ENCODE results near the gene CORO2A. TPM values are rescaled to one million over a fixed set of nuclear protein-coding genes. Genes with fewer than 3 reads are reported as not detected.

Gene CORO2A
- polyA plus RNA-seq, 1 of the 3 experiments (the other 2 are of a cell fraction) = 2.3 TPM

GRCh38 chr9:98132806-98133631, 59.4 kb downstream of the CORO2A start:
- H3K9me2 ChIP-seq = no peaks in the 10 kb centered on the region
- H3K36me3 ChIP-seq (replicated peaks in 1 of 2; ENCODE audit: control insufficient read depth in 1 of 2, insufficient read depth in 2 of 2, low read length in 1 of 2) = no peaks in the 10 kb centered on the region
- DNase-seq = no peak
- H3F3A ChIP-seq (replicated peaks; ENCODE audit: insufficient read depth) = no peaks in the 10 kb centered on the region
- no peak for TF ChIP-seq TEAD4 (IDR thresholded peaks at IDR 0.05; ENCODE audit: borderline replicate concordance, insufficient read depth)
- no peak for TF ChIP-seq MXI1 (IDR thresholded peaks at IDR 0.05; ENCODE audit: low read depth, low read length)
- H3K27ac ChIP-seq (ENCODE audit: low read depth in 2 of 2, low read length in 1 of 2) = no peak overlapping the region
- ChIA-PET POLR2A (interaction anchor here (0.6 kb wide), 1 partner anchor 27 kb away, joined by 3 read pairs; no protein-coding TSS in a partner anchor), CTCF (interaction anchor here (1.3 to 1.6 kb wide), 3 partner anchors 8 to 69 kb away, joined by 3 to 4 read pairs (median 3); no protein-coding TSS in a partner anchor)
- H3K4me3 ChIP-seq (ENCODE audit: low read depth in 2 of 2, low read length in 1 of 2) = no peak overlapping the region
- H3K4me2 ChIP-seq = no peak overlapping the region
- no peaks in the 10 kb centered on the region for H3K9me3 ChIP-seq
- no peak overlapping the region for H3K9ac ChIP-seq
- no peak overlapping the region for H2AFZ ChIP-seq (ENCODE audit: low read depth)
- no peaks in the 10 kb centered on the region for H4K20me1 ChIP-seq (ENCODE audit: insufficient read depth)
- H3K79me2 ChIP-seq (ENCODE audit: insufficient read depth) = no peaks in the 10 kb centered on the region
- no peaks in the 10 kb centered on the region for H3K4me1 ChIP-seq (ENCODE audit: control insufficient read depth in 1 of 2, insufficient read depth in 2 of 2, low read depth in 1 of 2, low read length in 1 of 2)
- H3K27me3 ChIP-seq (ENCODE audit: insufficient read depth) = no peaks in the 10 kb centered on the region
- 82% methylated on average over 11 of the region's 14 CpGs for WGBS (ENCODE audit: low lambda C conversion rate)

GRCh38 chr9:98132158-98132557, 60.3 kb downstream of the CORO2A start:
- Histone ChIP-seq H3K79me2 (ENCODE audit: insufficient read depth) (no peaks in the 10 kb centered on the region), H3K4me2 (no peak overlapping the region), H3K4me3 (ENCODE audit: low read depth in 2 of 2, low read length in 1 of 2) (no peak overlapping the region), H3K4me1 (ENCODE audit: control insufficient read depth in 1 of 2, insufficient read depth in 2 of 2, low read depth in 1 of 2, low read length in 1 of 2) (no peaks in the 10 kb centered on the region), H3F3A (replicated peaks; ENCODE audit: insufficient read depth) (no peaks in the 10 kb centered on the region), H3K27ac (ENCODE audit: low read depth in 2 of 2, low read length in 1 of 2) (no peak overlapping the region), H3K9ac (no peak overlapping the region), H3K27me3 (ENCODE audit: insufficient read depth) (no peaks in the 10 kb centered on the region), H3K36me3 (replicated peaks in 1 of 2; ENCODE audit: control insufficient read depth in 1 of 2, insufficient read depth in 2 of 2, low read length in 1 of 2) (no peaks in the 10 kb centered on the region), H4K20me1 (ENCODE audit: insufficient read depth) (no peaks in the 10 kb centered on the region), H3K9me3 (no peaks in the 10 kb centered on the region), H2AFZ (ENCODE audit: low read depth) (no peak overlapping the region), H3K9me2 (no peaks in the 10 kb centered on the region)
- TF ChIP-seq TCF12 (IDR thresholded peaks at IDR 0.05) = no peak
- TF ChIP-seq CTCF (IDR thresholded peaks at IDR 0.05) = no peak
- no peak for TF ChIP-seq RFX5 (IDR thresholded peaks at IDR 0.05; ENCODE audit: low read length)
- TF ChIP-seq IRF3 (IDR thresholded peaks at IDR 0.05; ENCODE audit: low read depth, low read length) = no peak
- TF ChIP-seq FOXJ3 (CRISPR knock-in tag; IDR thresholded peaks at IDR 0.05) = no peak
- TF ChIP-seq YY1 (IDR thresholded peaks at IDR 0.05; ENCODE audit: low read depth) = no peak
- TF ChIP-seq USF1 (IDR thresholded peaks at IDR 0.05; ENCODE audit: borderline replicate concordance, low read depth) = no peak
- TF ChIP-seq RCOR1 (IDR thresholded peaks at IDR 0.05; ENCODE audit: low read length) = no peak
- TF ChIP-seq CHD2 (IDR thresholded peaks at IDR 0.05; ENCODE audit: low read length, partially characterized antibody) = no peak
- TF ChIP-seq ZBTB33 (IDR thresholded peaks at IDR 0.05; ENCODE audit: borderline replicate concordance, low read depth) = no peak
- TF ChIP-seq NRF1 (IDR thresholded peaks at IDR 0.05; ENCODE audit: low read depth, low read length) = no peak
- TF ChIP-seq FOXM1 (IDR thresholded peaks at IDR 0.05; ENCODE audit: low read depth) = no peak
- TF ChIP-seq FOSL2 (IDR thresholded peaks at IDR 0.05; ENCODE audit: borderline replicate concordance, low read depth) = no peak
- TF ChIP-seq RAD21 (IDR thresholded peaks at IDR 0.05; ENCODE audit: low read length) = no peak
- TF ChIP-seq TAF1 (IDR thresholded peaks at IDR 0.05; ENCODE audit: borderline replicate concordance, low read depth, low read length) = no peak
- no peak for TF ChIP-seq SIN3A (IDR thresholded peaks at IDR 0.05; ENCODE audit: borderline replicate concordance, low read depth, low read length)
- TF ChIP-seq GATA2 (CRISPR knock-in tag; IDR thresholded peaks at IDR 0.05) = no peak
- TF ChIP-seq EP300 (IDR thresholded peaks at IDR 0.05; ENCODE audit: borderline replicate concordance in 1 of 2, low read depth in 1 of 2, low read length in 1 of 2) = no peak
- CTCF ChIA-PET = interaction anchor here (1.1 to 1.6 kb wide), 3 partner anchors 12 to 70 kb away, joined by 3 to 4 read pairs (median 3); partner anchors contain the start of gene TRIM14
- 77% methylated on average over 8 of the region's 9 CpGs for WGBS (ENCODE audit: low lambda C conversion rate)
- no peak for DNase-seq
- POLR2A ChIA-PET = interaction anchor here (0.6 kb wide), 1 partner anchor 28 kb away, joined by 3 read pairs; no protein-coding TSS in a partner anchor
